ENCODE measurements around the gene DDIAS. TPM values are rescaled to one million over a fixed set of nuclear protein-coding genes. Genes with fewer than 3 reads are reported as not detected.

Gene DDIAS
- polyA plus RNA-seq, 1 experiment, result 2.9 TPM

GRCh38 chr11:82871646-82872045 is 29.9 kb upstream of the DDIAS start:
- no peak for TF ChIP-seq CTCF (IDR thresholded peaks at IDR 0.05; ENCODE audit: low read depth, low read length)

GRCh38 chr11:82872377-82873150 is 29.0 kb upstream of the DDIAS start:
- ChIA-PET POLR2A (no interaction called here), CTCF (no interaction called here)
- Histone ChIP-seq H3K27ac (ENCODE audit: low read depth, low read length) (no peak overlapping the region), H3K27me3 (ENCODE audit: control insufficient read depth, insufficient read depth, low read length) (no peaks in the 10 kb centered on the region), H3K4me3 (ENCODE audit: low read depth, low read length) (no peak overlapping the region), H3K9me3 (ENCODE audit: control insufficient read depth, insufficient read depth, low read length) (no peaks in the 10 kb centered on the region)
- TF ChIP-seq CTCF (IDR thresholded peaks at IDR 0.05; ENCODE audit: low read depth, low read length), result no peak
- DNase-seq (ENCODE audit: low read depth, low spot score), result no peak

More at GRCh38 chr11:82871646-82872045, 29.9 kb upstream of the DDIAS start:
- no peak for DNase-seq (ENCODE audit: low read depth, low spot score)
- H3K9me3 ChIP-seq (ENCODE audit: control insufficient read depth, insufficient read depth, low read length), result no peaks in the 10 kb centered on the region
- no peaks in the 10 kb centered on the region for H3K27me3 ChIP-seq (ENCODE audit: control insufficient read depth, insufficient read depth, low read length)
- ChIA-PET CTCF (no interaction called here), POLR2A (no interaction called here)
- no peak overlapping the region for H3K27ac ChIP-seq (ENCODE audit: low read depth, low read length)
- H3K4me3 ChIP-seq (ENCODE audit: low read depth, low read length), result no peak overlapping the region

GRCh38 chr11:82873919-82874333 is 27.6 kb upstream of the DDIAS start:
- no peak overlapping the region for H3K4me3 ChIP-seq (ENCODE audit: low read depth, low read length)
- CTCF ChIA-PET, result no interaction called here
- no peaks in the 10 kb centered on the region for H3K9me3 ChIP-seq (ENCODE audit: control insufficient read depth, insufficient read depth, low read length)
- H3K27ac ChIP-seq (ENCODE audit: low read depth, low read length), result no peak overlapping the region
- no peak for DNase-seq (ENCODE audit: low read depth, low spot score)
- POLR2A ChIA-PET, result no interaction called here
- H3K27me3 ChIP-seq (ENCODE audit: control insufficient read depth, insufficient read depth, low read length), result no peaks in the 10 kb centered on the region
- TF ChIP-seq CTCF (IDR thresholded peaks at IDR 0.05; ENCODE audit: low read depth, low read length), result no peak

- POLR2A ChIA-PET, result no interaction called here
- Histone ChIP-seq H3K9me3 (ENCODE audit: control insufficient read depth, insufficient read depth, low read length) (no peaks in the 10 kb centered on the region), H3K27me3 (ENCODE audit: control insufficient read depth, insufficient read depth, low read length) (no peaks in the 10 kb centered on the region), H3K4me3 (ENCODE audit: low read depth, low read length) (no peak overlapping the region), H3K27ac (ENCODE audit: low read depth, low read length) (no peak overlapping the region)
- DNase-seq (ENCODE audit: low read depth, low spot score), result no peak
- no peak for TF ChIP-seq CTCF (IDR thresholded peaks at IDR 0.05; ENCODE audit: low read depth, low read length)
- CTCF ChIA-PET, result interaction anchor here (1.0 kb wide), 1 partner anchor 8 kb away, joined by 4 read pairs; no protein-coding TSS in a partner anchor
Observed at GRCh38 chr11:82874646-82875523, 26.7 kb upstream of the DDIAS start.

GRCh38 chr11:82883853-82884252 is 17.7 kb upstream of the DDIAS start:
- Histone ChIP-seq H3K27me3 (ENCODE audit: control insufficient read depth, insufficient read depth, low read length) (no peaks in the 10 kb centered on the region), H3K4me3 (ENCODE audit: low read depth, low read length) (no peak overlapping the region), H3K27ac (ENCODE audit: low read depth, low read length) (no peak overlapping the region), H3K9me3 (ENCODE audit: control insufficient read depth, insufficient read depth, low read length) (no peaks in the 10 kb centered on the region)
- ChIA-PET POLR2A (no interaction called here), CTCF (interaction anchor here (1.4 to 4.9 kb wide), 2 partner anchors 17 to 18 kb away, joined by 5 to 45 read pairs; partner anchors contain the start of gene DDIAS)
- no peak for DNase-seq (ENCODE audit: low read depth, low spot score)
- TF ChIP-seq CTCF (IDR thresholded peaks at IDR 0.05; ENCODE audit: low read depth, low read length), result no peak

All from AG04450 (cell line).